Hepatocyte (in vitro differentiated cells): ENCODE measurements around the gene FBXO15. TPM values are rescaled to one million over a fixed set of nuclear protein-coding genes. Genes with fewer than 3 reads are reported as not detected.

Experiments used
- DNase-seq: peaks from one replicate; pipeline ENCODE4 v3.0.0-alpha.2; 2016; ENCODE audit warnings: low spot score
- H2AFZ ChIP-seq: fragments of 200-600 bp; sonication (generic); 2 replicates; pipeline ENCODE4 v1.6.0; 2016; ENCODE audit warnings: antibody characterized with exemption, mild to moderate bottlenecking
- H3K27ac ChIP-seq: fragments of 200-600 bp; sonication (generic); 2 replicates; pipeline ENCODE4 v1.5.1; 2016; ENCODE audit warnings: mild to moderate bottlenecking
- H3K27me3 ChIP-seq: fragments of 200-600 bp; sonication (generic); 2 replicates; pipeline ENCODE4 v1.6.1; 2016
- H3K36me3 ChIP-seq: fragments of 200-600 bp; sonication (generic); replicated peaks from 2 replicates; pipeline ENCODE4 v1.5.1; 2016; ENCODE audit warnings: low read depth; ENCODE audit not compliant: insufficient read depth
- H3K4me1 ChIP-seq: fragments of 200-600 bp; sonication (generic); 2 replicates; pipeline ENCODE4 v1.5.1; 2016; ENCODE audit warnings: mild to moderate bottlenecking, moderate library complexity; ENCODE audit not compliant: insufficient read depth
- H3K4me2 ChIP-seq: fragments of 200-600 bp; sonication (generic); 2 replicates; pipeline ENCODE4 v1.6.0; 2016
- H3K4me3 ChIP-seq: fragments of 200-600 bp; sonication (generic); 2 replicates; pipeline ENCODE4 v1.5.1; 2016; ENCODE audit warnings: mild to moderate bottlenecking
- H3K79me2 ChIP-seq: fragments of 200-600 bp; sonication (generic); 2 replicates; pipeline ENCODE4 v1.6.0; 2017; ENCODE audit warnings: mild to moderate bottlenecking
- H3K9me2 ChIP-seq: fragments of 200-600 bp; sonication (generic); replicated peaks from 2 replicates; pipeline ENCODE4 v1.6.0; 2017; ENCODE audit warnings: mild to moderate bottlenecking; ENCODE audit not compliant: insufficient read depth
- H3K9me3 ChIP-seq: fragments of 200-600 bp; sonication (generic); 2 replicates; pipeline ENCODE4 v1.5.1; 2016; ENCODE audit warnings: low read depth, mild to moderate bottlenecking
- H4K20me1 ChIP-seq: fragments of 200-600 bp; sonication (generic); 2 replicates; pipeline ENCODE4 v1.6.0; 2016; ENCODE audit warnings: mild to moderate bottlenecking; ENCODE audit not compliant: insufficient read depth, poor library complexity, severe bottlenecking
- EZH2 ChIP-seq: fragments of 200-600 bp; sonication (generic); IDR thresholded peaks from 2 replicates; pipeline ENCODE4 v1.6.1; 2016; ENCODE audit warnings: antibody characterized with exemption, mild to moderate bottlenecking, borderline replicate concordance
- EZH2phosphoT487 ChIP-seq: fragments of 200-600 bp; sonication (generic); IDR thresholded peaks from one replicate; pipeline ENCODE4 v1.6.1; 2018; ENCODE audit warnings: antibody characterized with exemption, mild to moderate bottlenecking, low read depth, moderate library complexity; ENCODE audit not compliant: unreplicated experiment, severe bottlenecking
- WGBS: methylation state at CpG from one replicate; pipeline ENCODE4 v1.1.6; 2016; ENCODE audit warnings: low lambda C conversion rate; ENCODE audit errors: missing lambda C conversion rate; 5-methylcytosine and 5-hydroxymethylcytosine counted together
- polyA plus RNA-seq: library from polyadenylated mRNA; unstranded; fragments of >200 nt; fragmentation: Nextera tagmentation; extraction: Ambion mirVana; gene quantifications from 2 replicates; pipeline ENCODE4 v1.2.1, GENCODE V29; 2016
- total RNA-seq: library from RNA; depleted of rRNA; stranded (reverse); fragments of >200 nt; gene quantifications from 2 replicates; pipeline ENCODE4 v1.2.3, GENCODE V29; 2014
- TF ChIP-seq, protein P1 (sequence below): fragments of 200-600 bp; sonication (generic); IDR thresholded peaks from 2 replicates; pipeline ENCODE4 v1.5.1; 2016; ENCODE audit warnings: antibody characterized with exemption, mild to moderate bottlenecking; ENCODE audit not compliant: poor library complexity

Gene FBXO15
- total and polyA plus RNA-seq, 2 experiments from 2014 or later, result 0.69 to 0.93 TPM

DNA sequence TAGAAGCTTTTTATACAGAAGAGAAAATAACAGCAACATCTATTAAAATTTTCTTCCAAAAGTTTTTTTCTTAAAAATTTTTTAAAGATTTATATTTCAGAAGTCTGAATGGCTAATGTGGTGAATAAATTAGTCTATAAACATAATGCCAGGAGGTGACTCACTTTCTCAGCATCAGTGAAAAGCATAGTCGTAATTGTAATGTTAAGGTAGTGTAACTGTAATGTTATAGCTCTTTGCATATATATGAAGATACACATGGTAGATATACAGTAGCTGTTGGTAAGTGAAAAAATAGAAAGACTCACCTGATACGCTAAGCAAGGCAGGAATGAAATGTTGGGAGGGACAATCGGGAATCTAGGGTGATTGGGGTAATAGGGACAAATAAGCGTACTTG is 6.2 kb upstream of the FBXO15 start:
- Histone ChIP-seq H3K4me1 (peaks cover 13% of the 10 kb centered on the region), H3K27ac (no peak overlapping the region), H4K20me1 (no peaks in the 10 kb centered on the region), H3K27me3 (no peaks in the 10 kb centered on the region), H3K9me3 (no peaks in the 10 kb centered on the region), H3K9me2 (no peaks in the 10 kb centered on the region), H3K4me3 (no peak overlapping the region), H2AFZ (no peak overlapping the region), H3K79me2 (peaks cover 48% of the 10 kb centered on the region), H3K4me2 (no peak overlapping the region), H3K36me3 (no peaks in the 10 kb centered on the region)
- no peak for DNase-seq
- WGBS, result 97% methylated on average over 4 of the region's 4 CpGs
- TF ChIP-seq EZH2 (no peak), EZH2phosphoT487 (no peak)
- TF ChIP-seq, protein P1, sequence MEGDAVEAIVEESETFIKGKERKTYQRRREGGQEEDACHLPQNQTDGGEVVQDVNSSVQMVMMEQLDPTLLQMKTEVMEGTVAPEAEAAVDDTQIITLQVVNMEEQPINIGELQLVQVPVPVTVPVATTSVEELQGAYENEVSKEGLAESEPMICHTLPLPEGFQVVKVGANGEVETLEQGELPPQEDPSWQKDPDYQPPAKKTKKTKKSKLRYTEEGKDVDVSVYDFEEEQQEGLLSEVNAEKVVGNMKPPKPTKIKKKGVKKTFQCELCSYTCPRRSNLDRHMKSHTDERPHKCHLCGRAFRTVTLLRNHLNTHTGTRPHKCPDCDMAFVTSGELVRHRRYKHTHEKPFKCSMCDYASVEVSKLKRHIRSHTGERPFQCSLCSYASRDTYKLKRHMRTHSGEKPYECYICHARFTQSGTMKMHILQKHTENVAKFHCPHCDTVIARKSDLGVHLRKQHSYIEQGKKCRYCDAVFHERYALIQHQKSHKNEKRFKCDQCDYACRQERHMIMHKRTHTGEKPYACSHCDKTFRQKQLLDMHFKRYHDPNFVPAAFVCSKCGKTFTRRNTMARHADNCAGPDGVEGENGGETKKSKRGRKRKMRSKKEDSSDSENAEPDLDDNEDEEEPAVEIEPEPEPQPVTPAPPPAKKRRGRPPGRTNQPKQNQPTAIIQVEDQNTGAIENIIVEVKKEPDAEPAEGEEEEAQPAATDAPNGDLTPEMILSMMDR, result no peak

DNA sequence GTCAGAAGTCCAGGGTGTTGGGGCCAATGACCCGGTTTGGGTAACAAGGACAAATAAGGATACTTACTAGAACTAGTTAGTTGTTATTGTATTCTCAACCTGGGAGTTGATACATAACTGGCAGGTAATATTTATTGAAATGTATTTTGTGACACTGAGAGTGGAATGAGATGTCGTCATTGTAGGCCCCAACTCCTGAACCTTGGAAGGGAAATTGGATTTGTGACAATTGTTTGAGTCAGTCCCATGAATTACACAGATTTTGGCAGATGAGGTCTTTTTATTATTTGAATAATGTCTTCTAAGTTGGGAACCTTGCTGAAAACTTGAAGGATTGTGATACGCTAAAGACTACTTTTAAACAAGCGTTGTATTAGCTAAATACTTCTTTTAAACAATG is 5.7 kb upstream of the FBXO15 start:
- H3K79me2 ChIP-seq, result peaks cover 51% of the 10 kb centered on the region
- 100% methylated on average over 4 of the region's 4 CpGs for WGBS
- TF ChIP-seq, protein P1, result no peak
- TF ChIP-seq EZH2, result no peak
- no peak for TF ChIP-seq EZH2phosphoT487

DNA sequence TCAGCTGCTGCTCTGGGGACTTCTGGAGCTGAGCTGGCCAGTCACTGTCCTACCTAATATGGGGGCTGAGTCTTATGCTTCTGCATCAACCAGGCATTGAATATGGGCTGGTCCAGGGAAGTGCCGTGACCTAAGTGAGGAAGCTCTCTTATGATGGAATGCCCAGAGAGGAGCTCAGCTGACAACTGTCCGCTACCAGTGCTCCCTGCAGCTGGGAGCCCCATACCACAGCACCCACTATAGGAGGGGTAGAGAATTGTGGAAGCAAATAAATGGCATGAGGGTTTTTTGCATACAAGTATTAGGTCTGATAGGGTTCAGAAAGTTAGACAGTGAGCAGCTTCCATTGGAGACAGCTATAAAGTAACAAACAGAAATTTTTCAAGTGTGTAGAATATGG is 5.2 kb upstream of the FBXO15 start:
- H3K36me3 ChIP-seq, result no peaks in the 10 kb centered on the region
- H3K9me3 ChIP-seq, result no peaks in the 10 kb centered on the region
- TF ChIP-seq EZH2 (no peak), EZH2phosphoT487 (no peak)
- TF ChIP-seq, protein P1, result no peak
- no peaks in the 10 kb centered on the region for H3K9me2 ChIP-seq
- WGBS, result 100% methylated on average over 2 of the region's 2 CpGs
- H3K27ac ChIP-seq, result no peak overlapping the region
- H3K79me2 ChIP-seq, result peaks cover 51% of the 10 kb centered on the region
- H3K4me2 ChIP-seq, result no peak overlapping the region
- no peak for DNase-seq
- peaks cover 13% of the 10 kb centered on the region for H3K4me1 ChIP-seq
- H3K4me3 ChIP-seq, result no peak overlapping the region
- no peaks in the 10 kb centered on the region for H3K27me3 ChIP-seq
- no peak overlapping the region for H2AFZ ChIP-seq
- H4K20me1 ChIP-seq, result no peaks in the 10 kb centered on the region

More for the DNA sequence above, 5.7 kb upstream of the FBXO15 start:
- no peaks in the 10 kb centered on the region for H3K9me3 ChIP-seq
- H3K36me3 ChIP-seq, result no peaks in the 10 kb centered on the region
- no peak overlapping the region for H3K27ac ChIP-seq
- H3K4me1 ChIP-seq, result peaks cover 13% of the 10 kb centered on the region
- no peak overlapping the region for H3K4me3 ChIP-seq
- H3K4me2 ChIP-seq, result no peak overlapping the region
- no peak overlapping the region for H2AFZ ChIP-seq
- H3K9me2 ChIP-seq, result no peaks in the 10 kb centered on the region
- H4K20me1 ChIP-seq, result no peaks in the 10 kb centered on the region
- DNase-seq, result no peak
- H3K27me3 ChIP-seq, result no peaks in the 10 kb centered on the region

DNA sequence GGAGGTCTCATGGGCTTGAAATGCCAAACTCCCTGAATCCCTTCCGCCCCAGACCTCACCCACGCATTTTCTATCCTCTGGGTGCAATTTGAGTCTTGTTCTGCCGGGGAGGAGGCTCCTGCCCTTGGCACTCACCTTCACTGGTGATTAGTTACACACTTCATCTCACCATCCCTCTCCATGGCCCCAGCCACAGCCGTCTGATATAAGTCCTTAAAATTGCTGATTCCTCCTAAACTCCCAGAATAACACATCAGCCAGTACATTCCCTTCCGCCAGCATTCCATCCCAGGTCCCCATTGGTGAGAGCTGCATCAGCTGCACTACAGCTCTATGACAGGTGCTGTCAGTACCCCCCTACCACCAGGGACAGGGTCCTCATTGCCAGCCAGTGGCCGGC is 4.6 kb upstream of the FBXO15 start:
- Histone ChIP-seq H3K27me3 (no peaks in the 10 kb centered on the region), H2AFZ (no peak overlapping the region), H3K4me2 (no peak overlapping the region), H3K4me3 (no peak overlapping the region), H3K9me3 (no peaks in the 10 kb centered on the region), H4K20me1 (no peaks in the 10 kb centered on the region), H3K9me2 (no peaks in the 10 kb centered on the region), H3K36me3 (no peaks in the 10 kb centered on the region), H3K79me2 (peaks cover 51% of the 10 kb centered on the region), H3K27ac (no peak overlapping the region), H3K4me1 (peaks cover 13% of the 10 kb centered on the region)
- WGBS, result 94% methylated on average over 6 of the region's 6 CpGs
- TF ChIP-seq EZH2phosphoT487, result no peak
- TF ChIP-seq EZH2, result no peak
- TF ChIP-seq, protein P1, result no peak
- no peak for DNase-seq
